Parathyroid adenoma (tissue), 2 donors: ENCODE data around the gene CD2BP2.
"Not testable (repeated sequence)": the region's sequence is repeated elsewhere in the genome, so short reads cannot be mapped to it uniquely, and the experiment has no call there.

ENCODE experiments used
- H2AFZ ChIP-seq: fragments of 300-600 bp; sonication (generic); one replicate; pipeline ENCODE4 v1.7.0; 2017; ENCODE audit warnings: antibody characterized with exemption, mild to moderate bottlenecking
- H3K27ac ChIP-seq: fragments of 300-600 bp; sonication (generic); one replicate; pipeline ENCODE4 v1.7.0; 2017
- H3K27me3 ChIP-seq: fragments of 300-600 bp; sonication (generic); one replicate; pipeline ENCODE4 v1.7.0; 2017; ENCODE audit warnings: low read length; ENCODE audit not compliant: control insufficient read depth, insufficient read depth
- H3K36me3 ChIP-seq: fragments of 300-600 bp; sonication (generic); one replicate; pipeline ENCODE4 v1.7.0; 2017; ENCODE audit warnings: low read length; ENCODE audit not compliant: control insufficient read depth, insufficient read depth
- H3K4me1 ChIP-seq: fragments of 300-600 bp; sonication (generic); one replicate; pipeline ENCODE4 v1.7.0; 2017; ENCODE audit warnings: control low read depth
- H3K4me2 ChIP-seq: fragments of 300-600 bp; sonication (generic); one replicate; pipeline ENCODE4 v1.7.0; 2017; ENCODE audit warnings: low read length
- H3K4me3 ChIP-seq: fragments of 300-600 bp; sonication (generic); one replicate; pipeline ENCODE4 v1.7.0; 2017; ENCODE audit warnings: low read depth, low read length
- H3K79me2 ChIP-seq: fragments of 300-600 bp; sonication (generic); one replicate; pipeline ENCODE4 v1.7.0; 2017; ENCODE audit warnings: control low read depth
- H3K9ac ChIP-seq: fragments of 300-600 bp; sonication (generic); one replicate; pipeline ENCODE4 v1.7.0; 2017; ENCODE audit warnings: mild to moderate bottlenecking
- H3K9me3 ChIP-seq: fragments of 300-600 bp; sonication (generic); one replicate; pipeline ENCODE4 v1.7.0; 2017; ENCODE audit warnings: low read length; ENCODE audit not compliant: control insufficient read depth
- CTCF ChIP-seq: fragments of 300-600 bp; sonication (generic); IDR thresholded peaks from one replicate; pipeline ENCODE4 v1.7.0; 2017; ENCODE audit warnings: antibody characterized with exemption, mild to moderate bottlenecking
- donor health status: primary hyperparathyroidism.

CD2BP2 gene

GRCh38 chr16:30349675-30350074 lies 5.4 kb downstream of the CD2BP2 start:
- no peak for TF ChIP-seq CTCF
- H3K9me3 ChIP-seq, result no peaks in the 10 kb centered on the region
- no peak overlapping the region for H3K4me3 ChIP-seq
- H3K79me2 ChIP-seq, result no peaks in the 10 kb centered on the region
- H2AFZ ChIP-seq, result no peak overlapping the region
- no peaks in the 10 kb centered on the region for H3K4me1 ChIP-seq
- no peak overlapping the region for H3K4me2 ChIP-seq
- H3K36me3 ChIP-seq, result no peaks in the 10 kb centered on the region
- no peak overlapping the region for H3K27ac ChIP-seq
- no peaks in the 10 kb centered on the region for H3K27me3 ChIP-seq
- no peak overlapping the region for H3K9ac ChIP-seq

- Histone ChIP-seq H3K36me3 (no peaks in the 10 kb centered on the region), H3K9ac (no peak overlapping the region), H3K79me2 (no peaks in the 10 kb centered on the region), H2AFZ (no peak overlapping the region), H3K4me1 (no peaks in the 10 kb centered on the region), H3K4me2 (no peak overlapping the region), H3K4me3 (no peak overlapping the region), H3K9me3 (no peaks in the 10 kb centered on the region), H3K27me3 (no peaks in the 10 kb centered on the region), H3K27ac (no peak overlapping the region)
- no peak for TF ChIP-seq CTCF
Measured at GRCh38 chr16:30348929-30349328, 6.2 kb downstream of the CD2BP2 start.

- Histone ChIP-seq H3K4me2 (no peak overlapping the region), H3K4me3 (no peak overlapping the region), H3K27ac (no peak overlapping the region), H3K9ac (no peak overlapping the region), H3K9me3 (no peaks in the 10 kb centered on the region), H3K4me1 (no peaks in the 10 kb centered on the region), H3K79me2 (no peaks in the 10 kb centered on the region), H3K27me3 (no peaks in the 10 kb centered on the region), H2AFZ (no peak overlapping the region), H3K36me3 (no peaks in the 10 kb centered on the region)
- no peak for TF ChIP-seq CTCF
Measured at GRCh38 chr16:30348113-30348512, 7.0 kb downstream of the CD2BP2 start.

GRCh38 chr16:30346286-30346685 lies 8.8 kb downstream of the CD2BP2 start:
- TF ChIP-seq CTCF, result no peak
- Histone ChIP-seq H3K27ac (no peak overlapping the region), H3K79me2 (no peaks in the 10 kb centered on the region), H3K36me3 (no peaks in the 10 kb centered on the region), H3K4me3 (no peak overlapping the region), H3K4me2 (no peak overlapping the region), H2AFZ (no peak overlapping the region), H3K4me1 (no peaks in the 10 kb centered on the region), H3K9me3 (no peaks in the 10 kb centered on the region), H3K27me3 (no peaks in the 10 kb centered on the region), H3K9ac (no peak overlapping the region)

GRCh38 chr16:30343491-30343820 lies 11.7 kb downstream of the CD2BP2 start:
- not testable (repeated sequence) for H3K4me1 ChIP-seq, H3K27ac ChIP-seq, H3K4me2 ChIP-seq, H3K79me2 ChIP-seq, H3K27me3 ChIP-seq, H3K9ac ChIP-seq, H3K9me3 ChIP-seq, H2AFZ ChIP-seq, H3K4me3 ChIP-seq, H3K36me3 ChIP-seq
